LNCaP clone FGC (cell line): ENCODE data around the gene MATK.

Source experiments
- DNase-seq: peaks from one replicate; pipeline ENCODE4 v3.0.0-alpha.2; 2011; ENCODE audit warnings: low read depth
- H3K4me3 ChIP-seq: 2 replicates; pipeline ENCODE4 v1.5.1; 2011; ENCODE audit warnings: mild to moderate bottlenecking, low read depth, low read length, control low read depth
- CTCF ChIP-seq: IDR thresholded peaks from 2 replicates; pipeline ENCODE4 v1.5.1; 2012; ENCODE audit warnings: mild to moderate bottlenecking; ENCODE audit not compliant: control insufficient read depth, insufficient read depth; ENCODE audit errors: extremely low read depth

Gene MATK

GRCh38 chr19:3775831-3776230, 10.3 kb downstream of the MATK start:
- no peak for TF ChIP-seq CTCF
- no peak for DNase-seq
- no peak overlapping the region for H3K4me3 ChIP-seq

DNA sequence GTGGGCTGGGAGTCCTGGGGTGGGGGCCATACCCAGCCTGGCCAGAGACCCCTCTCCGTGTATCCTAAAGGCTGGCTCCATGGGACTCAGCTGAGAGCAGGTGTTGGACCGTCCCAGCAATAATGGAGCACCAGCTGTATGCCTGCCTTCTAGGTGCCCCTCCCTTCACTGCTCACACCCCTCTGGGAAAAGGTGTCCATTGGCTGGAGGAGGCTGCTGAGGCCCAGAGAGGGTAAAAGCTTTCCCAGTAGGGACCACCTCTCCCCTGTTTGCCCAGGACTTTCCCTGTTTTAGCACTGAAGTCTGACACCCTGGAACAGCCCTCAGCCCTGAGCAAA, 10.8 kb downstream of the MATK start:
- TF ChIP-seq CTCF, result no peak
- DNase-seq, result no peak
- no peak overlapping the region for H3K4me3 ChIP-seq

GRCh38 chr19:3774621-3775373, 11.4 kb downstream of the MATK start:
- H3K4me3 ChIP-seq, result no peak overlapping the region
- TF ChIP-seq CTCF, result no peak
- DNase-seq, result no peak

DNA sequence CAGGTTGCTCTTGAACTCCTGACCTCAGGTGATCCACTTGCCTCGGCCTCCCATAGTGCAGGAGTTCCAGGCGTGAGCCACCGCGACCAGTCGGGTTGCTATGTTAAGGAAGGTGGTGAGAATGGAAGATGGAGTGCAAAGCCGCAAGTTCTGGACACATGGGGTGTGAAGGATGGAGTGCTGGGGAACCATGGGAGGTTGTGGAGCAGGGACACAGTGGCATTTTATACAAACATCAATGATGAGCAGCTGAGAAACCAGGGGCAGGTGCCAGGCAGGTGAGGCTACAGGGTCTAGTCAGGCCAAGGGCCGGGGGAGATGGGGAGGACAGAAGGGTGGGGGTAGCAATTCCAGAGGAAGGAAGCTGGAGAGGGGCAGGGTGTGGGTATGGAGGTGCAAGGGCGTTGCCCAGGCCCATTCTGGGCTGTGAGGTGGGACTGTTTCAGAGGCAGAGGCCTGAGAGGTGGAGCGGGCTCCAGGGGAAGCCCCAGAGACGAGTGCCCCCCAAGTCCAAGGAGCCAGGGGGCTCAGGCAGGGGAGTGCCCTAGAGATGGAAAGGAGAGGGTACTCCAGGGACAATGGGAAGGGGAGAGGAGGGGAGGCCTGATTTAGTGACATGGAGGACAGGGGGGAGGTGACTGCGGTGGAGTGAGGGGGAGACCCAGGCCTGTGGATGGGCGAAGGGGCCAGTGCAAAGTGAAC, 12.2 kb downstream of the MATK start:
- no peak for TF ChIP-seq CTCF

GRCh38 chr19:3771906-3772455, 14.2 kb downstream of the MATK start, which contains the start of gene RAX2:
Gene RAX2, minus strand, starts transcription at chr19:3772228. Its CDS starts 486 bp downstream, at chr19:3771742.
- TF ChIP-seq CTCF, result no peak
- DNase-seq, result no peak
- no peak within 1 kb of the TSS for H3K4me3 ChIP-seq

More for the DNA sequence above, 12.2 kb downstream of the MATK start:
- no peak overlapping the region for H3K4me3 ChIP-seq
- DNase-seq, result no peak

DNA sequence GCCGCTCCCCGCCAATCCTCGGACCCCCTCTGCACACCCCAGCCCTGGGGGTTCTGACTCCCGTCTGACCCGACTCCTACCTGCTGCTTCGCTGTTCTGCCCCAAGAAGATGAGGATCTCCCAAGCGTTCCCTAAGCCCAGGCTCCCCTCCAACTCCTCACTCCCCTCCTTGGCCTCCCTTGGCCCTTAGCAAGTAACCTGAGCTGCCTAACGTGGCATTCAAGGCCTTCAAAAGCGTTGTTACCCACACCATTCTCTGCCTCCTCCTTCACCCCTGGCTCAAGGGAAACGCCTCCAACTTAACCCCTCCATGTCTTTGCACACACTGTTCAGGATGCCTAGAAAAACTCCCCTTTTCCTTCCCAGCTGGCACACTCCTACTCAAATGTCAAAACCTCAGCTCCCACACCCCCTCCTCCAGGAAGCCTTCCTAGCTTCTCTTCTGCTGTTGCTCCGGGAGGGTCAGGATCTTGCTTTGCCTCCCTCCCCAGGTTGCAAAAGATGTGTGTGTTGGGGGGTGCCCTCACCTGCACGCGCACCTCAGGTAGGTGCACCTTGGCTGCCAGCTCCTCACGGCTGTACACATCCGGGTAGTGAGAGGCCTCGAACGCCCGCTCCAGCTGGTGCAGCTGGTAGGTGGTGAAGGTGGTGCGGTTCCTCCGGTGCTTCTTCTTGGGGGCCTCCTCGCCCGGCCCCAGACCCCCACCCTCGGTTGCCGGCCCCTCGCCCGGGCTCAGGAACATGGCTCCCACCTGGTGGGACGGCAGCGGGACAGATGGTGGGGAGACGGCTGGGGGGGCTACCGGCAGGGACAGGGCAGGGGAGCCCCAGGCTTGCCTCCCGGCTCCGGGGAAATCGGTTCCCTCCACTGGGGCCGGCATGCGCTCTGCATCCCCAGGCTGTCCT, 14.9 kb downstream of the MATK start:
- TF ChIP-seq CTCF, result no peak
- DNase-seq, result no peak
- no peak overlapping the region for H3K4me3 ChIP-seq
